Keratinocyte (primary cell): ENCODE data around the gene EML2. TPM values are rescaled to one million over a fixed set of nuclear protein-coding genes. Genes with fewer than 3 reads are reported as not detected.

ENCODE experiments used
- DNase-seq: peaks from one replicate; pipeline ENCODE4 v3.0.0-alpha.2; 2011; ENCODE audit warnings: low read depth, missing footprints, low spot score
- FAIRE-seq: peaks from 2 replicates; lab custom pipeline; 2011; peaks lifted over from hg19 to GRCh38; lab: Jason Lieb, UNC
- H2AFZ ChIP-seq: 2 replicates; pipeline ENCODE4 v1.6.0; 2012; ENCODE audit warnings: low read length, control low read depth, inconsistent platforms; ENCODE audit not compliant: control insufficient read depth
- H3K27ac ChIP-seq: 2 replicates; pipeline ENCODE4 v1.5.1; 2011; ENCODE audit warnings: low read length; ENCODE audit not compliant: control insufficient read depth, insufficient read depth
- H3K27me3 ChIP-seq: 3 replicates; pipeline ENCODE4 v1.6.0; 2011; ENCODE audit warnings: low read length; ENCODE audit not compliant: control insufficient read depth, insufficient read depth; ENCODE audit errors: extremely low read depth
- H3K36me3 ChIP-seq, 2 experiments: 2 replicates in 1 of 2; 3 replicates in 1 of 2; pipeline ENCODE4 v1.5.1; 2011; ENCODE audit warnings: low read length in 2 of 2, mild to moderate bottlenecking in 1 of 2; ENCODE audit not compliant: control insufficient read depth in 2 of 2, insufficient read depth in 2 of 2; ENCODE audit errors: extremely low read depth in 1 of 2
- H3K4me1 ChIP-seq: 3 replicates; pipeline ENCODE4 v1.5.1; 2011; ENCODE audit warnings: low read length; ENCODE audit not compliant: control insufficient read depth, insufficient read depth; ENCODE audit errors: extremely low read depth
- H3K4me2 ChIP-seq: 3 replicates; pipeline ENCODE4 v1.6.0; 2011; ENCODE audit warnings: low read depth, low read length; ENCODE audit not compliant: control insufficient read depth, insufficient read depth; ENCODE audit errors: extremely low read depth
- H3K4me3 ChIP-seq, 3 experiments: fragments of 200-600 bp in 1 of 3; sonication (generic) in 1 of 3; 2 replicates in 2 of 3; 3 replicates in 1 of 3; pipeline ENCODE4 v1.5.1; 2011 to 2016; ENCODE audit warnings: low read length in 3 of 3, mild to moderate bottlenecking in 3 of 3, control low read depth in 2 of 3, inconsistent platforms in 1 of 3, low read depth in 1 of 3, mixed read lengths in 1 of 3, mixed run types in 1 of 3, moderate library complexity in 1 of 3; ENCODE audit not compliant: control insufficient read depth in 2 of 3, insufficient read depth in 2 of 3; ENCODE audit errors: extremely low read depth in 1 of 3
- H3K79me2 ChIP-seq: 2 replicates; pipeline ENCODE4 v1.6.0; 2012; ENCODE audit warnings: low read length; ENCODE audit not compliant: control insufficient read depth, insufficient read depth
- H3K9ac ChIP-seq: 3 replicates; pipeline ENCODE4 v1.6.0; 2011; ENCODE audit warnings: low read length; ENCODE audit not compliant: control insufficient read depth, insufficient read depth; ENCODE audit errors: extremely low read depth
- H3K9me1 ChIP-seq: 3 replicates; pipeline ENCODE4 v1.6.0; 2011; ENCODE audit warnings: low read length; ENCODE audit not compliant: control insufficient read depth, insufficient read depth; ENCODE audit errors: extremely low read depth
- H3K9me3 ChIP-seq: 2 replicates; pipeline ENCODE4 v1.5.1; 2012; ENCODE audit warnings: low read depth, low read length; ENCODE audit not compliant: control insufficient read depth
- H4K20me1 ChIP-seq: 3 replicates; pipeline ENCODE4 v1.6.0; 2011; ENCODE audit warnings: low read length; ENCODE audit not compliant: control insufficient read depth, insufficient read depth; ENCODE audit errors: extremely low read depth
- CTCF ChIP-seq, 3 experiments: IDR thresholded peaks in 1 of 3; conservative IDR thresholded peaks in 1 of 3; optimal IDR thresholded peaks in 1 of 3; 2 replicates in 2 of 3; 3 replicates in 1 of 3; pipeline versions ENCODE3 to v1.5.1; 2011; ENCODE audit warnings: low read length in 3 of 3, mild to moderate bottlenecking in 3 of 3, moderate library complexity in 2 of 3, control low read depth in 1 of 3, inconsistent platforms in 1 of 3; ENCODE audit not compliant: insufficient read depth in 2 of 3; ENCODE audit errors: extremely low read depth in 1 of 3
- EZH2 ChIP-seq: IDR thresholded peaks from one replicate; pipeline ENCODE4 v1.6.1; 2012; ENCODE audit warnings: inconsistent platforms, mild to moderate bottlenecking, low read length, moderate library complexity
- dilution Hi-C: fragments of 300-500 bp; cut with MboI; formaldehyde crosslinking; loops from one replicate; pipeline ENCODE4 v1.7.0; 2020; ENCODE audit warnings: low sequenced_read_pairs; ENCODE audit not compliant: extremely low pct_ligation_motif_present
- polyA plus RNA-seq, 5 experiments: library from polyadenylated mRNA; depleted of rRNA in 3 of 5; stranded (reverse) in 3 of 5; stranded (forward) in 1 of 5; unstranded in 1 of 5; fragments of >200 nt; gene quantifications; 1 replicate in 1 of 5; 2 replicates in 3 of 5; 3 replicates in 1 of 5; pipeline versions ENCODE4 v1.2.1 to v1.2.3, GENCODE V29; 2011 to 2012; ENCODE audit warnings: missing spikeins in 2 of 5, low read depth in 1 of 5, low replicate concordance in 1 of 5

Gene EML2
- polyA plus RNA-seq, 1 donor (not counting 4 experiments of a cell fraction or from before 2014, with no cell fraction given): 43.4 TPM

DNA sequence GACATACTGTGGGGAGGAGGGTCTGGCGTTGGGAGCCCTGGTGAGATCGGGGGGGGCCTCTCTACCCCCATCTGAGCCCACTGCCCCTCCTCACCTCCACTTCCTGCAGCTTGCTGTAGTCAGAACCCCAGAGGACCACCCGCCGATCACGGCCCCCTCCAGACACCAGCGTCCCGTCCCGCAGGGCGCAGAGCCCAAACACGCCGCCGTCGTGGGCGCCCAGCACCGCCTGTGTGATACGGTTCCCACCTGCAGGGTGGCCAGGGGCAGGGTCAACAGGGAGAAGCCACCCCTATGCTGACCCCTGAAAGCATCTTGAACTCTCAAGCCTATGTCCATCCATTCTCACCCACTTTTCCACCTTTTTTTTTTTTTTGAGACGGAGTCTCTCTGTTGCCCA, 17.8 kb downstream of the EML2 start:
- H3K79me2 ChIP-seq: no peaks in the 10 kb centered on the region
- no peak for TF ChIP-seq EZH2
- TF ChIP-seq CTCF (optimal IDR thresholded peaks at IDR 0.05 in 1 of 3, IDR thresholded peaks at IDR 0.05 in 1 of 3, conservative IDR thresholded peaks at IDR 0.05 in 1 of 3; ENCODE audit: extremely low read depth in 1 of 3, insufficient read depth in 2 of 3, low read length in 3 of 3): no peak
- DNase-seq (no peak), FAIRE-seq (no peak)
- H3K9ac ChIP-seq: no peak overlapping the region
- H3K36me3 ChIP-seq: peaks cover 33 to 34% of the 10 kb centered on the region in 2 experiments
- H3K27ac ChIP-seq: no peak overlapping the region
- no peak overlapping the region for H3K4me2 ChIP-seq
- H3K27me3 ChIP-seq: no peaks in the 10 kb centered on the region
- no peaks in the 10 kb centered on the region for H3K9me3 ChIP-seq
- no peak overlapping the region for H3K4me3 ChIP-seq
- no peaks in the 10 kb centered on the region for H3K4me1 ChIP-seq
- H3K9me1 ChIP-seq: no peaks in the 10 kb centered on the region
- dilution Hi-C loops: no loop called here
- H2AFZ ChIP-seq: no peak overlapping the region
- no peaks in the 10 kb centered on the region for H4K20me1 ChIP-seq

DNA sequence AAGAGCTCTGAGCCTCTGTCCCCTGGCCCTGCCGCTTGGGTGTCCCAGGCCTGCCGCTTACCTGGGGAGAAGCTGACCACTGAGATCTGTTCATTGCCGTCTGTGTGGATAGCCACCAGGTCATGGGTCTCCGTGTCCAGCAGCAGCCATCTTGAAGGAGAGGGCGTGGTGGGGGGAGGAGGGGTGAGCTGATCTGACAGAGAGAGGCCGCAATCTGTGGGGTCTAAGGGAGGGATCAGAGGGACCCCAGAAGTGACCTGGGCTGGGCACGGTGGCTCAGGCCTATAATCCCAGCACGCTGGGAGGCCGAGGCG, 22.5 kb downstream of the EML2 start:
- no peaks in the 10 kb centered on the region for H3K9me1 ChIP-seq
- no peak overlapping the region for H3K4me3 ChIP-seq
- H2AFZ ChIP-seq: no peak overlapping the region
- no peak overlapping the region for H3K27ac ChIP-seq
- FAIRE-seq (no peak), DNase-seq (no peak)
- H3K79me2 ChIP-seq: no peaks in the 10 kb centered on the region
- TF ChIP-seq CTCF (optimal IDR thresholded peaks at IDR 0.05 in 1 of 3, IDR thresholded peaks at IDR 0.05 in 1 of 3, conservative IDR thresholded peaks at IDR 0.05 in 1 of 3; ENCODE audit: extremely low read depth in 1 of 3, insufficient read depth in 2 of 3, low read length in 3 of 3) (no peak), EZH2 (no peak)
- dilution Hi-C loops: no loop called here
- no peak overlapping the region for H3K4me2 ChIP-seq
- no peaks in the 10 kb centered on the region for H4K20me1 ChIP-seq
- H3K36me3 ChIP-seq: peaks cover 30 to 48% of the 10 kb centered on the region in 2 experiments
- no peaks in the 10 kb centered on the region for H3K9me3 ChIP-seq
- H3K27me3 ChIP-seq: no peaks in the 10 kb centered on the region
- H3K4me1 ChIP-seq: peaks cover 23% of the 10 kb centered on the region
- no peak overlapping the region for H3K9ac ChIP-seq
